ENCODE measurements around the gene STAC. TPM values are rescaled to one million over a fixed set of nuclear protein-coding genes. Genes with fewer than 3 reads are reported as not detected.

STAC gene
- total RNA-seq, 1 experiment from 2014 or later, result not detected

GRCh38 chr3:36381311-36381956, 1.1 kb downstream of the STAC start:
- TF ChIP-seq CTCF (IDR thresholded peaks at IDR 0.05; ENCODE audit: insufficient read depth in 1 of 2, low read depth in 1 of 2, low read length in 1 of 2, severe bottlenecking in 1 of 2, unreplicated experiment in 1 of 2), result no peak
- no peak for DNase-seq
- no peaks in the 10 kb centered on the region for H3K9me3 ChIP-seq
- POLR2A ChIA-PET, result no interaction called here
- Mint-ChIP-seq H3K4me3 (ENCODE audit: unreplicated experiment) (no peak overlapping the region), H3K27ac (ENCODE audit: unreplicated experiment) (no peak overlapping the region), H3K36me3 (ENCODE audit: insufficient read depth, unreplicated experiment) (no peaks in the 10 kb centered on the region), H3K9me3 (ENCODE audit: unreplicated experiment) (no peaks in the 10 kb centered on the region), H3K27me3 (ENCODE audit: insufficient read depth, unreplicated experiment) (peaks cover 20% of the 10 kb centered on the region), H3K4me1 (ENCODE audit: low read depth, unreplicated experiment) (no peaks in the 10 kb centered on the region)
- H3K4me1 ChIP-seq, result no peaks in the 10 kb centered on the region
- no peaks in the 10 kb centered on the region for H3K27me3 ChIP-seq (replicated peaks; ENCODE audit: control insufficient read depth, insufficient read depth, low read length)
- H3K4me3 ChIP-seq (ENCODE audit: low read depth, low read length), result no peak overlapping the region
- intact Hi-C loops (cut with micrococcal nuclease; ENCODE audit: unreplicated experiment), result no loop called here
- CTCF ChIA-PET, result no interaction called here
- no peaks in the 10 kb centered on the region for H3K36me3 ChIP-seq (ENCODE audit: control insufficient read depth, insufficient read depth, low read length)
- no TSS peak for BruUV-seq (replicated peaks)

GRCh38 chr3:36393563-36393962, 13.3 kb downstream of the STAC start:
- Histone ChIP-seq H3K4me3 (ENCODE audit: low read depth, low read length) (no peak overlapping the region), H3K36me3 (ENCODE audit: control insufficient read depth, insufficient read depth, low read length) (no peaks in the 10 kb centered on the region), H3K27me3 (replicated peaks; ENCODE audit: control insufficient read depth, insufficient read depth, low read length) (no peaks in the 10 kb centered on the region), H3K4me1 (no peaks in the 10 kb centered on the region), H3K9me3 (no peaks in the 10 kb centered on the region)
- ChIA-PET POLR2A (no interaction called here), CTCF (no interaction called here)
- no peak overlapping the region for H3K27ac Mint-ChIP-seq (ENCODE audit: unreplicated experiment)
- no peaks in the 10 kb centered on the region for H3K4me1 Mint-ChIP-seq (ENCODE audit: low read depth, unreplicated experiment)
- no peaks in the 10 kb centered on the region for H3K36me3 Mint-ChIP-seq (ENCODE audit: insufficient read depth, unreplicated experiment)
- no peak for DNase-seq
- H3K27me3 Mint-ChIP-seq (ENCODE audit: insufficient read depth, unreplicated experiment), result peaks cover 25% of the 10 kb centered on the region
- H3K9me3 Mint-ChIP-seq (ENCODE audit: unreplicated experiment), result no peaks in the 10 kb centered on the region
- intact Hi-C loops (cut with micrococcal nuclease; ENCODE audit: unreplicated experiment), result no loop called here
- no peak overlapping the region for H3K4me3 Mint-ChIP-seq (ENCODE audit: unreplicated experiment)
- no peak for TF ChIP-seq CTCF (IDR thresholded peaks at IDR 0.05; ENCODE audit: insufficient read depth in 1 of 2, low read depth in 1 of 2, low read length in 1 of 2, severe bottlenecking in 1 of 2, unreplicated experiment in 1 of 2)
- BruUV-seq (replicated peaks), result no TSS peak

GRCh38 chr3:36394176-36394575, 13.9 kb downstream of the STAC start:
- POLR2A ChIA-PET, result no interaction called here
- CTCF ChIA-PET, result no interaction called here
- DNase-seq, result no peak
- TF ChIP-seq CTCF (IDR thresholded peaks at IDR 0.05; ENCODE audit: insufficient read depth in 1 of 2, low read depth in 1 of 2, low read length in 1 of 2, severe bottlenecking in 1 of 2, unreplicated experiment in 1 of 2), result no peak
- no peaks in the 10 kb centered on the region for H3K4me1 ChIP-seq
- no TSS peak for BruUV-seq (replicated peaks)
- Mint-ChIP-seq H3K36me3 (ENCODE audit: insufficient read depth, unreplicated experiment) (no peaks in the 10 kb centered on the region), H3K27me3 (ENCODE audit: insufficient read depth, unreplicated experiment) (peaks cover 25% of the 10 kb centered on the region), H3K4me3 (ENCODE audit: unreplicated experiment) (no peak overlapping the region), H3K4me1 (ENCODE audit: low read depth, unreplicated experiment) (no peaks in the 10 kb centered on the region), H3K9me3 (ENCODE audit: unreplicated experiment) (no peaks in the 10 kb centered on the region), H3K27ac (ENCODE audit: unreplicated experiment) (no peak overlapping the region)
- H3K36me3 ChIP-seq (ENCODE audit: control insufficient read depth, insufficient read depth, low read length), result no peaks in the 10 kb centered on the region
- H3K27me3 ChIP-seq (replicated peaks; ENCODE audit: control insufficient read depth, insufficient read depth, low read length), result no peaks in the 10 kb centered on the region
- H3K9me3 ChIP-seq, result no peaks in the 10 kb centered on the region
- intact Hi-C loops (cut with micrococcal nuclease; ENCODE audit: unreplicated experiment), result no loop called here
- no peak overlapping the region for H3K4me3 ChIP-seq (ENCODE audit: low read depth, low read length)

Measured in Caco-2 (cell line).